GM10266 (cell line): ENCODE data around the gene RPL10.
A peak's percentile ranks its signal among the peaks of the same experiment; 100 is the strongest.

Experiments used
- DNase-seq: peaks from one replicate; pipeline ENCODE4 v3.0.0; 2012; ENCODE audit errors: extremely low spot score
- TF ChIP-seq, protein P1 (sequence below): IDR thresholded peaks from 2 replicates; pipeline ENCODE4 v1.5.1; 2012; ENCODE audit warnings: mild to moderate bottlenecking, low read depth; ENCODE audit not compliant: control insufficient read depth, insufficient read depth; ENCODE audit errors: missing control alignments

RPL10 gene

DNA sequence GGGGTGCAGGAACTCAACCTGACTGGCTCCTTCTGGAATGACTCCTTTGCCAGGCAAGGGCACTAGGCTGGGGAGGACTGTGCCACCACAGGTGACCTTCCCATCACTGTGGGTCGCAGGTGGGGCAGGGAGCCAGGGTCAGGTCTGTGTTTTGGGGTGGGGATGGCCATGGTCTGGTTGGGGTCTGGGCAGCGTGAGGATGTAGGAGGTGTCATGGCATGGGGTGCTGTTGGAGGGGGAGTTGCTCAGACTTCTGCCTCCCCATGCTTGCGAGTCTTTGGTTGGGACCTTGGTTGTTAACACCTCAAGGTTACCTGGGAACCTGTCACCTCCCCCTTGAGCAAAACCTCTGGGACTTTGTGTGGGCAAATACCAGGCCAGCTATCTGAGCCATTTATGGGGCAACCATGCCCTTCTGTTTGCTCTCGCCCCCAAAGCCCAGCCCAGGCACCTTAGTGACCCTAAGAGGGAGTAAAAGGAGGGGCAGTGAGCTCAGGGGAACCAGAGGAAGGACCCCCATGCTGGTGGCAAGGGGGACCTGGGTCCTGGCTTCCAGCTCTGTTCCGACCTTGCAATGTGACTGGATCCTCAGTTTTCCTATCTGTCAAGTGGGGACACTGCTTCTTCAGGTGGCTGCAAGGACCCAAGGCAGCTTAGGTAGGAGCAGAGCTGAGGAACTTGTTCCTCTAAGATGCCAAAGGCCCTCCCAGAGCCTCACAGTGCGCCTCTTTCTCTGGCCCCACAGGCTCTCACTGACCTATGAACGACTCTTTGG, 36.4 kb downstream of the RPL10 start:
- TF ChIP-seq, protein P1, sequence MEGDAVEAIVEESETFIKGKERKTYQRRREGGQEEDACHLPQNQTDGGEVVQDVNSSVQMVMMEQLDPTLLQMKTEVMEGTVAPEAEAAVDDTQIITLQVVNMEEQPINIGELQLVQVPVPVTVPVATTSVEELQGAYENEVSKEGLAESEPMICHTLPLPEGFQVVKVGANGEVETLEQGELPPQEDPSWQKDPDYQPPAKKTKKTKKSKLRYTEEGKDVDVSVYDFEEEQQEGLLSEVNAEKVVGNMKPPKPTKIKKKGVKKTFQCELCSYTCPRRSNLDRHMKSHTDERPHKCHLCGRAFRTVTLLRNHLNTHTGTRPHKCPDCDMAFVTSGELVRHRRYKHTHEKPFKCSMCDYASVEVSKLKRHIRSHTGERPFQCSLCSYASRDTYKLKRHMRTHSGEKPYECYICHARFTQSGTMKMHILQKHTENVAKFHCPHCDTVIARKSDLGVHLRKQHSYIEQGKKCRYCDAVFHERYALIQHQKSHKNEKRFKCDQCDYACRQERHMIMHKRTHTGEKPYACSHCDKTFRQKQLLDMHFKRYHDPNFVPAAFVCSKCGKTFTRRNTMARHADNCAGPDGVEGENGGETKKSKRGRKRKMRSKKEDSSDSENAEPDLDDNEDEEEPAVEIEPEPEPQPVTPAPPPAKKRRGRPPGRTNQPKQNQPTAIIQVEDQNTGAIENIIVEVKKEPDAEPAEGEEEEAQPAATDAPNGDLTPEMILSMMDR: no peak
- no peak for DNase-seq

DNA sequence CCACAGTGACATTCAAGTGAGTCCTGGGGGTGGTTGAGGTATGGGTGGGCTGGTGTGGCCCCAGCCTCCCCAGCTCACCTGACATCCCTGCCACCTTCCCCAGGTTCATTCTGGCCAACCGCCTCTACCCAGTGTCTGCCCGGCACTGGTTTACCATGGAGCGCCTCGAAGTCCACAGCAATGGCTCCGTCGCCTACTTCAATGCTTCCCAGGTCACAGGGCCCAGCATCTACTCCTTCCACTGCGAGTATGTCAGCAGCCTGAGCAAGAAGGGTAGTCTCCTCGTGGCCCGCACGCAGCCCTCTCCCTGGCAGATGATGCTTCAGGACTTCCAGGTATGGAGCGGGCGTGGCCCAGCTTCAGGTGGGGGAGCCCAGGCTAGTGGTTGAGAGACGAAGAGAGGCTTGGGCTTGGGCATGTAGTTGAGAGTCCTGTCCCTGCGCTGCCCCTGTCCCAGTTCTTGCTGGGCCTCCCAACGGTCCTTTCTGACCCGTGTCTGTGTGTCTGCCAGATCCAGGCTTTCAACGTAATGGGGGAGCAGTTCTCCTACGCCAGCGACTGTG, 37.1 kb downstream of the RPL10 start:
- no peak for DNase-seq
- TF ChIP-seq, protein P1: no peak

DNA sequence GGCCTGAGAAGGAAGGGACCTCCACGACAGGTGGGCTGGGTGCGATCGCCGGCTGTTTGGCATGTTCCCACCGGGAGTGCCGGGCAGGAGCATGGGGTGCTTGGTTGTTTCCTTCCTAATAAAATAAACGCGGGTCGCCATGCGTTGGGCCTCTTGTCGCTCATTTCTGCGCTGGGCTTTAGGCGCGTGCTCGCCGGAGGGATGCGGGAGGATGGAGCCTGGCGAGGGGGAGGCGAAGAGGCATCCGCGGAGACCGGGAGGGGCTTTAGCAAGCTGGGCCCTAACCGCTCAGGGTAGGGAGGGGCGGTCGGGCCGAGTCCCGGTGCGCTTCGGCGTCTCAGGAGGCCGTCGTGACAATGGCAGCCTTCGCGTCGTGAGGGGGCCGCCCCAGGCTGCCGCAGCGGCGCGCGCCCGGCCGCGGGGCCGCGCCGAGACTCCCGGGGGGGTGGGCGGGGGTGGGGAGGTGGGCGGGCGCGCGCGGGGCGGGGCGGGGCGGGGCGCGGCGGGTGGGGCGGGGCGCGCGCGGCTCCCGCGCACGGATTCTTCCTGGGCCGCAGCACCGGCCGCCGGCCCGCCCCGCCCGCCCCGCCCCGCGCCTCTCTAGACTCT, 38.3 kb downstream of the RPL10 start:
- TF ChIP-seq, protein P1: no peak
- peak; percentile 88 for DNase-seq

DNA sequence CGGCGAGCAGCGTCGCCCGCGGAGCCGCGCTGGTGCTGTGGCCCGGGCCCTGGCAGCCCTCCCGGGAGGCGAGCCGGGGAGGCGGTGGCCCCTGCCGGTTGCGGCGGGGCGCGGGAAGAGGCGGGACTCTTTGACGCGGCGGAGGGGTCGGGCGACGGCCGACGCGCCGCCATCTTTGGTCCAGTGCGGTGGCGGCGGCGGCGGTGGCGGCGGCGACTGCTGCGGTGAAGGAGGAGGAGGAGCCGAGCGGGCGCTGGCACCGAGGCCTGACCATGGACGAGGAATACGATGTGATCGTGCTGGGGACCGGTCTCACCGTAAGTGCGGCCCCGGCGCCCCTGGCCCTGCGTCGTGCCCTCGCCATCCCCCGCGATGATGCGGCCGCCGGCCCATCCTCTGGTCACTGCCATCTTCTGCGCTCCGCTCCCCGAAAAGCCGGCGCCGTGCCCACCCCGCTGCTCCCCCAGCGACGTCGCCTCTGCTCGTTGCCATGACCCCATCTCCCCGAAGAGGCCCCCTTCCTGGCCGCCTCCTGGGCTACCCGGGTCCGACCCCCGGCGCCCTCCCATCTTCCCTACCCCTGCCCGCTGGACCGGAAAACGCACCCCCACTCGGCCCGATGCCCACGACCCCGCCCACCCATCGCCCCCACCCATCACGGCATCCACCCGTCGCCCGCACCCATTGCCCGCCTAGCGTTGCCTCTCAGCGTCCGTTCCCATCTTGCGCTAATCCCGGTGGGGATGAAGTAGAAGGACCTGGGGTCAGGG, 39.0 kb downstream of the RPL10 start, which contains the start of gene GDI1:
Gene GDI1, plus strand, starts transcription at position 172 of the 770 bp plus-strand sequence. Its CDS starts 101 bp downstream, at position 273.
- TF ChIP-seq, protein P1: no peak
- peak; percentile 73 for DNase-seq

DNA sequence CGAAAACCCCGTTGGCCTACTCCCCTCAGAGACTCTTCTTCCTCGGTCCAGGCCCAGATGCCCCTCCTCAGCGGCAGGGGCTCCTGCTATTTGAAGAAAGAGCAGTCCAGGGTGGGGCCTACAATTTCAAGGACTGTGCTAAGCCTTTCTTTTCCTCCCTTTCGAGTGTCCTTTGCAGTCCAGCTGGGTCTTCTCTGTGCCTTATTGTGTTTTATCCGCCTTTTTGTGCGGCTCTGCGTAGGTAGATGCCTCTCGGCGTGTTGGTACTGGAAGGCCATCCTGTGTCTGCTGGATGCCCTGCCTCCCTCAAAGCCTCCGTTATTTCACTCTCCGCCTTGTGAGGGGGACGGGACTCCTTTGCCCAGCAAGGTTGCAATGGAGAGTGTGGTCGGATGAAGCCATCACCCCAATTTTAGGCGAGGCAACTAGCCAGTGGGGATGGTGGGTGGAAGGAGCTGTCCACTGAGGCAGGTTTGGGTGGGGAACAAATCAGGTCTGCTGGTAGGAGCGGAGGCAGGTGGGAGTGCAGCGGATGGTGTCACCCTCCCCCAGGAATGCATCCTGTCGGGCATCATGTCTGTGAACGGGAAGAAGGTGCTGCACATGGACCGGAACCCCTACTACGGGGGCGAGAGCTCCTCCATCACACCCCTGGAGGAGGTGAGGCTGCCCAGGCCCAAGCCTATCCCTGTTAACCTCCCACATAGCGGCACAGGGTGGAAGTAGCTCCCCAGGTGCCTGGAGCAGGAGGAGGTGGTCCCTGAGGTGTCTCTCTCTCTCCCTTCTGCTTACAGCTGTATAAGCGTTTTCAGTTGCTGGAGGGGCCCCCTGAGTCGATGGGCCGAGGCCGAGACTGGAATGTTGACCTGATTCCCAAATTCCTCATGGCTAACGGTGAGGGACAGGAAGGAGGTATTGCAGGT, 40.1 kb downstream of the RPL10 start:
- DNase-seq: no peak
- TF ChIP-seq, protein P1: no peak

DNA sequence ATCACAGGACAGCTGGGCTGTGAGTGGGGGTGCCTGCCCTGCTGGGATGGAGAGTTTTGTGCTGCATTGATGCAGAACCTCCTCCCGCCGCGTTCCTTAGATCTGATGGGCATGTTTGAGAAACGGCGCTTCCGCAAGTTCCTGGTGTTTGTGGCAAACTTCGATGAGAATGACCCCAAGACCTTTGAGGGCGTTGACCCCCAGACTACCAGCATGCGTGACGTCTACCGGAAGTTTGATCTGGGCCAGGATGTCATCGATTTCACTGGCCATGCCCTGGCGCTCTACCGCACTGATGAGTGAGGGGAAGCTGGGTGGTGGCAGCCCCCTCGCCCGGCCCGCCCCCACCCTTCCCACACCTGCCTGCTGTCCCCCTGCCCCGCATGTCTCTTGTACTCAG, 41.7 kb downstream of the RPL10 start:
- DNase-seq: no peak
- TF ChIP-seq, protein P1: no peak
